Activated CD4-positive, alpha-beta T cell treated with anti-CD3 and anti-CD28 coated beads for 48 hours (primary cell): ENCODE results near the gene ERGIC3.
A peak's percentile ranks its signal among the peaks of the same experiment; 100 is the strongest.

ENCODE experiments used
- DNase-seq: peaks from one replicate; pipeline ENCODE4 v3.0.0-alpha.2; 2020

The ERGIC3 gene

DNA sequence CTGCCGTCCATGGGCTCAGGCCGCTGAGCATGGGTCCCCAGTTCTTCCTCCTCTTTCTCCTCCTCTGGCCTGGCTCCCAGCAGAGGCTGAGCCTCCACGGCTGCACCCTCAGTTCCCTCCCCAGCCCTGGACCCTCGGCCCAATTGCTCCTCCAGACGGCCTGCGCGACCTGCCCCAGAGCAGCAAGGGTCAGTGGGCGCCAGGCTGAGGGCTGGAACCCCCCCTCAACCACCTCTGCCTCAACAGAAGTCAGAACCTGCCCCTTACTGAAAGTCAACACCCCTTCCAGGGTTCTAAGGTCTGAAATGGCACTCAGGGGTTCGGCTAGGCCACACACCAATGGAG is 57.9 kb downstream of the ERGIC3 start:
- DNase-seq = no peak

DNA sequence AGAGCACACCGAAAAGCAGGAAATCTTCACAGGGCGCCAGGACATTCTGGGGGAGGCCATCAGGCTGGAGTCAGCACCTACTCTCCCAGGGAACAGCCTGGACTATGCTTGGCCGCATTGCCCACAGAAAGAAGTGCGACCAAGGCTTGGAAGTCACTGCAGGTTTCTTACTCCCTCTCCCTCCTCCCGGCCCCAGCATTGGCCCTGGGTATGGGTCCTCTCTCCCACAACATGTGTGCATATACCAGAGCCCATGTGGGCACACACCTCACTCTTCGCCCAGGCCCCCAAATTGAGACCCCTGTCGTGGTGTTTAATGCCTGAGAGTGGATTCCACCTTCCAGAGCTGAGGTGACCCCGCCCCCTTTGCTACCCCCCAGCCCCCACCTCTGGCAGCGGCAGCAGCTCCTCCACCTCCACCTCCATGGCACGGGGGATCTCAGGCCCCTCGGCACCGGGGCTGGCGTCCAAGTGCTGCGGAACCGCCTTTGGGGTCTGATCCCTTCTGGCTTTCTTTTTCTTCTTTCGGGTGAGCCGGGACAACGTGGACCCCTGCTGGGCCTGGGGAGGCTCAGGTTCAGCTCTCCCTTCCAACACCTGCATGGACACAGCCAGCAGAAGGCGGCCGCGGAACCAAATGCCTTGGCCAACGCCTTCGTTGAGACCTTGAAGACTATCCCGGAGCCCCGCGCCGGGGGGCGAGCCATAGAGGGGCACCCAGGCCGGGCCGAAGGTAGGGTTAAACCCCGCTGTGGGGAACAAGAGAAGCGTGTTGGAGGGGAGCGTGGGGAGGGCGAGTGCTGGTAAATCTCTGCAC is 58.5 kb downstream of the ERGIC3 start:
- DNase-seq = no peak

DNA sequence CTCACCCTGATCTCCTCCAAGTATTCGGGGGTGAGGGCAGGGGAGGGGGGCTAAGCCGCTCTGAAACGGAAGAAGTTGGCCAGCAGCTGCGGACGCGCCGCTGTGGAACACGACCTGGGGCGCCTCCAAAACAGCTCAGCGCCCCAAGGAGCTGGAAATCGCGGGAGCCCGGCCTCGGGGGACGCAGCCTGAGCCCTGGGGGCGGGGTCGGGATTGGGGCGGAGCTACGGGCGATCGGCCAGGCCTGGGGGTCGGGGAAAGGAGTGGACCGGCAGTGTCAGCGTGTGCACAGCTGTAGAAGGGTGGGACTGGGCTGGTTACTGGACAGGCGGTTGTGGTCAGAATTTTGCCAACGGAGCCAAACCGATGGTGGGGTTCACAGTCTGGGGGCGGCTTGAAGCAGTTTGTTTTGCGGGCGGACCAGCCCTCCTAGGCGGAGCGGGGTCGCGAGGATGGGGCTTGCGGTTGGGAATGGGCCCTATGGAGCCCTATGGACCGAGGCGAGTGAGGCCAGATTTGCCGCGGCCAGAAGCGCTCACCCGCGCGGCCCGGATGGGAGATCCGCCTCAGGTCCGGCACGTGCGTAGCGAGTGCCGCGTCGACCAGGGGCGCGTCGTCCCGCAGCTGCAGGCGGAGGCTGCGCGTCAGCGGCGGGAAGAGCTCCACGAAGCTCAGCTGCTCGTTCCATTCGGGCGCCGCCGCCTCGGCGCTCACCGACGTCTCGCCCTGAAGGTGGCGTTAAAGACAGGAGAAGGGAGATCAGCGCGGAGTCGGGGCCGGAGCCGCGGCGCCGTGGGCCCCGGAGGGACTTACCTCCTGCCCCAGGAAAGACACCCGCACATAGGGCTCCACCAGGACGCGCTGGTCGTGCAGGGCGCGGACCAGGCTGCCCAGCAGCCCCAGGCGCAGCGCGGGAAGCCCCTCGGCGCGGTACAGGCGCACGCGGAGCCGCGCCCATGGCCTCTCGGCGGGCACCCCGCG is 59.4 kb downstream of the ERGIC3 start:
- DNase-seq = peak; percentile 86

- DNase-seq = no peak
These were observed 60.1 kb downstream of the ERGIC3 start for GRCh38 chr20:35601990-35602389.

- DNase-seq = no peak
These were observed 61.1 kb downstream of the ERGIC3 start for GRCh38 chr20:35602851-35603495.

GRCh38 chr20:35603695-35604448 is 62.0 kb downstream of the ERGIC3 start:
- no peak for DNase-seq

DNA sequence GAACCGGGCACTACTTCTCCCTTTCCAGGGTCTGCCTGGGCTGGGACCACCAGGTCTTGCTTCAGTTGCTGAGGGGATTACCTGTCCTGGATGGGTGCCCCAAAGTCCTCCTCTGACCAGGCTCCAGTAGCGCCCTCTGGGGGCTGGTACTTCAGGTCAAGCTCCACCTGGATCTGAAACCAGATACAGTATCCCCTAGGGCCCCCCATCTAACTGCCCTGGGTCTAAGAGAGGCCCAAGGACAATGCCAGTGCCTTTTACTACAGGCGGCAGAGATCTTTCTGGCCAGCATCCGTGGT is 62.5 kb downstream of the ERGIC3 start:
- no peak for DNase-seq

DNA sequence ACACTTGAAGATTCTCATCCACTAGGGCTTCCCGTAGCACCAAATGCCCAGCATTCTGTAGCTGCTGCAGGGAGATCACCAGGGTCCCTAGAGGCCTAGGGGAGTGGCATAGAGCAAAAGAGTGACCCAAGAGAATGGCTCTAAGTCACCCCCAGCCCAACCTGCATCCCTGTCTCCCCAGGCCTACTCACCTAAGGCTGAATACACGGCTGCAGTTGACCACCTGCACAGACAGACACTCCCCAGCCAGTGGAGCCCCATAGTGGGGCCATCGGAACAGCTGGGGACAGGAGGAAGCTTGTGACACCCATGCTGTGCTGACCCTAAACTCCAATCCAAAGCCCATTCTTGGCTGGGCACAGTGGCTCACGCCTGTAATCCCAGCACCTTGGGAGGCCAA is 64.2 kb downstream of the ERGIC3 start:
- DNase-seq = no peak
